Common myeloid progenitor, CD34-positive (primary cell): ENCODE results near the gene TMEM87B.
"Not testable (repeated sequence)": the region's sequence is repeated elsewhere in the genome, so short reads cannot be mapped to it uniquely, and the experiment has no call there.

Source experiments
- CTCF ChIA-PET: fragments of 350-600 bp; sonication (Branson Sonifier 250); formaldehyde crosslinking; loops from one replicate; lab custom pipeline; 2021; ENCODE audit warnings: antibody characterized with exemption; lab: Charles Lee
- POLR2A ChIA-PET: fragments of 350-600 bp; sonication (Branson Sonifier 250); formaldehyde crosslinking; loops from one replicate; lab custom pipeline; 2021; ENCODE audit warnings: antibody characterized with exemption; lab: Charles Lee
- DNase-seq, 3 donors: peaks; one replicate each; pipeline versions ENCODE4 v3.0.0 to v3.0.0-alpha.2; 2013
- H3K27ac ChIP-seq, 2 experiments: 1 replicate in 1 of 2; 2 replicates in 1 of 2; pipeline ENCODE4 v1.7.0; 2013; ENCODE audit warnings: inconsistent platforms in 2 of 2, low read length in 2 of 2, mild to moderate bottlenecking in 2 of 2, low read depth in 1 of 2, moderate library complexity in 1 of 2; ENCODE audit not compliant: severe bottlenecking in 2 of 2, insufficient read depth in 1 of 2, poor library complexity in 1 of 2
- H3K27me3 ChIP-seq, 5 experiments: replicated peaks in 2 of 5; 1 replicate in 3 of 5; 2 replicates in 2 of 5; pipeline versions ENCODE4 v1.6.1 to v1.7.0; 2013; ENCODE audit warnings: low read length in 4 of 5, mild to moderate bottlenecking in 2 of 5, moderate library complexity in 2 of 5, inconsistent platforms in 1 of 5; ENCODE audit not compliant: insufficient read depth in 5 of 5, control insufficient read depth in 4 of 5
- H3K36me3 ChIP-seq, 4 experiments: 1 replicate in 2 of 4; 2 replicates in 2 of 4; pipeline versions ENCODE4 v1.6.1 to v1.7.0; 2013; ENCODE audit warnings: low read length in 3 of 4, control low read depth in 1 of 4, mild to moderate bottlenecking in 1 of 4; ENCODE audit not compliant: control insufficient read depth in 4 of 4, insufficient read depth in 4 of 4
- H3K4me1 ChIP-seq, 4 experiments: 1 replicate in 3 of 4; 2 replicates in 1 of 4; pipeline versions ENCODE4 v1.6.1 to v1.7.1; 2013; ENCODE audit warnings: low read length in 3 of 4, mild to moderate bottlenecking in 3 of 4, control low read depth in 1 of 4, inconsistent platforms in 1 of 4, moderate library complexity in 1 of 4; ENCODE audit not compliant: control insufficient read depth in 4 of 4, insufficient read depth in 4 of 4; ENCODE audit errors: control extremely low read depth in 1 of 4
- H3K4me3 ChIP-seq, 7 experiments: 1 replicate in 4 of 7; 2 replicates in 3 of 7; pipeline versions ENCODE4 v1.5.1 to v1.7.0; 2013; ENCODE audit warnings: mild to moderate bottlenecking in 7 of 7, low read length in 6 of 7, moderate library complexity in 6 of 7, inconsistent platforms in 2 of 7, low read depth in 2 of 7, control low read depth in 1 of 7; ENCODE audit not compliant: insufficient read depth in 4 of 7, control insufficient read depth in 1 of 7; ENCODE audit errors: extremely low read depth in 1 of 7
- H3K9me3 ChIP-seq, 5 experiments: 1 replicate in 4 of 5; 2 replicates in 1 of 5; pipeline versions ENCODE4 v1.6.1 to v1.7.1; 2013; ENCODE audit warnings: low read length in 4 of 5, mild to moderate bottlenecking in 2 of 5, inconsistent platforms in 1 of 5, low read depth in 1 of 5, moderate library complexity in 1 of 5; ENCODE audit not compliant: control insufficient read depth in 4 of 5, insufficient read depth in 2 of 5; ENCODE audit errors: control extremely low read depth in 1 of 5
- WGBS: methylation state at CpG from one replicate; pipeline ENCODE4 v1.1.5; 2013; ENCODE audit not compliant: insufficient coverage; 5-methylcytosine and 5-hydroxymethylcytosine counted together

TMEM87B gene

DNA sequence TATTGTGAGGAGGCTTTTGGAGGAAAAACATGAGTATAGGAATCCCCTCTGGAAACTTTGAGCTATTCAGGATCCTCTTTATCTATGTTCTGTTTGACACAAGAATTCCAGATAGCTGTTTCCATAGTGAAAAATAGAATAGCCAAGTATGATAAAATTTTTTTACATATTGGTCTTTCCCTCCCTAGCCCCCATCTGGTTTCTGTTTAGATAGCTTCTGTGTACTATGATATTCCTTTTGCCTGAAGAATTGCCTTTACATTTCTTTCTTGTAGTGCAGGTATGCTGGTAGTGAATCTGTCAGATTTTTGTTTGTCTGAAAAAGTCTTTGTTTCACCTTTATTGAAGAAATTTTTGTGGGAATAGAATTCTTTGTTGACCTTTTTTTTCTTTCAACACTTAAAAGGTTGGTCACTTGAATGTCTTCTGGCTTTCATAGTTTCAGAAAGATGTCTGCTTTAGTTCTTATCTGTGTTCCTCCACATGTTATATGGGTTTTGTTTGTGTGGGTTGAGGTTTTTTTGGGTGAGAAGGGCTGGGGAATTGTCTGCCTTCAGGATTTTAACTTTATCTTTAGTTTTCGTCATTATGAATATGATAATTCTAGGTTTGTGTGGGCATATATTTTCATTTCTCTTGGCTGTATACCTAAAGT, 53.2 kb downstream of the TMEM87B start:
- Histone ChIP-seq H3K4me3 (peak overlapping the region in 1 of 7 experiments; percentile 5), H3K27me3 (no peaks in the 10 kb centered on the region), H3K9me3 (peaks cover 0 to 18% (median 3%) of the 10 kb centered on the region in 5 experiments), H3K27ac (peak overlapping the region; percentile 10 to 77), H3K36me3 (peaks cover 20 to 55% (median 45%) of the 10 kb centered on the region in 4 experiments), H3K4me1 (peaks cover 0 to 2% (median 0%) of the 10 kb centered on the region in 4 experiments)
- POLR2A ChIA-PET: interaction anchor here (0.7 kb wide), 1 partner anchor 17 kb away, joined by 7 read pairs; no protein-coding TSS in a partner anchor
- no CpG with 5 or more reads among the region's 1 CpG for WGBS
- peak; percentile 59 to 86 (median 77) for DNase-seq
- CTCF ChIA-PET: interaction anchor here (1.1 to 1.5 kb wide), 4 partner anchors 9 to 73 kb away, joined by 3 to 4 read pairs (median 4); no protein-coding TSS in a partner anchor

DNA sequence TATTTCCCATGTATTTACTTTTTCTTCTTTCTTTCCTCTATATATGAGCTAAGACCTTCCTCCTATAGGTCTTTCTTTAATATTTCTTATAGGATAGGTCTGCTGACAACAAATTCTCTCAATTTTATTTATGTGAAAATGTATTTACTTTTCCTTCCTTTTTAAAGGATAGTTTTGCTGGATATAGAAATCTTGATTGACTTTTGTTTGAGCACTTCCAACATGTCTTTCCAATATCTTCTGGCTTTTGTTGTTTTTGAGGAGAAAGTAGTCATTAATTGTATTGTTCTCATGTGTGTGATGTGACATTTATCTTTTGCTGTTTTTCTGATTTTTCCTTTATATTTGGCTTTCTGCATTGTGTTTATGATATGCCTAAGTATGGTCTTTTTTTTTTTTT, 54.2 kb downstream of the TMEM87B start:
- H3K4me1 ChIP-seq: peaks cover 0 to 2% (median 0%) of the 10 kb centered on the region in 4 experiments
- no peaks in the 10 kb centered on the region for H3K27me3 ChIP-seq
- H3K4me3 ChIP-seq: no peak overlapping the region
- no peak for DNase-seq
- no peak overlapping the region for H3K27ac ChIP-seq
- POLR2A ChIA-PET: no interaction called here
- peaks cover 19 to 56% (median 42%) of the 10 kb centered on the region in 4 experiments for H3K36me3 ChIP-seq
- CTCF ChIA-PET: interaction anchor here (1.1 to 2.9 kb wide), 4 partner anchors 12 to 72 kb away, joined by 3 to 10 read pairs (median 4); no protein-coding TSS in a partner anchor
- peaks cover 0 to 18% (median 3%) of the 10 kb centered on the region in 5 experiments for H3K9me3 ChIP-seq

DNA sequence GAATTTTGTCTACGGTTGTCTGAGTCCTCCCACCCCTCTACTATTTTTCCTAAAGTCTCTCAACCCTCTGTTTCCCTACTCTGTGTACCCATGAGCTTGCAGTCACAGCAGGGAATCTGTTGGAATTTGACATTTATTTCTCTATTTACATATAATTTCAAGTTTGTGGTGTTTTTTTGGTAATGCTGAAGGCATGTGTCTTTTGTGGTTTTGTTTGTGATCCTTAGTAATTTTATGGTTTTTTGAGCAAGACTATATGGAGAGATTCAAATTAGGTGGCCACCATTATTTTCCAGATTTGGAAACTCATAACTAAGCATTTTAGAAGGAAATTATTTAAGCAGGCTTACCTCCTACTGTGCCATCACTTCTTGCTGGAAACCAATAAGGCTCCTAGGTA, 55.9 kb downstream of the TMEM87B start:
- DNase-seq: no peak
- H3K27ac ChIP-seq: no peak overlapping the region
- POLR2A ChIA-PET: no interaction called here
- no peak overlapping the region for H3K4me3 ChIP-seq
- CTCF ChIA-PET: interaction anchor here (2.9 kb wide), 1 partner anchor 10 kb away, joined by 10 read pairs; no protein-coding TSS in a partner anchor
- H3K27me3 ChIP-seq: no peaks in the 10 kb centered on the region
- WGBS: no CpG with 5 or more reads among the region's 1 CpG
- H3K36me3 ChIP-seq: peaks cover 15 to 57% (median 36%) of the 10 kb centered on the region in 4 experiments
- H3K9me3 ChIP-seq: peaks cover 0 to 18% (median 3%) of the 10 kb centered on the region in 5 experiments
- peaks cover 0 to 2% (median 0%) of the 10 kb centered on the region in 4 experiments for H3K4me1 ChIP-seq

DNA sequence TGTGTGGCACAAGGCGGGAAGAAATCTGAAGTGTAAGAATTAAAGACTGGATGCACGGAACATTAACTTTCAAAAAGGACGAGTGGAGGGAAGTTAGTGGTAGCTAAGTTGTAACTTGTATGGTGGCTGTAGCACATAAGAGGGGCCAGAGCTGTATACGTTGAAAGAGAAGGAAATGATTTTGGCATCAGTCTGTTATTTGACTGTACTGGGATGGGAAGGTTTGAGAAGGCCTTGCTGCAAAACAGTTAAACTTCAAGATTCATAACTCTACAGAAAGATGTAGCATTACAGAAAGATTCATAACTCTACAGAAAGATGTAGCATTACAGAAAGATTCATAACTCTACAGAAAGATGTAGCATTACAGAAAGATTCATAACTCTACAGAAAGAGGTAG, 58.3 kb downstream of the TMEM87B start:
- not testable (repeated sequence) for H3K4me3 ChIP-seq
- POLR2A ChIA-PET: interaction anchor here (0.6 kb wide), 1 partner anchor 56 kb away, joined by 4 read pairs; no protein-coding TSS in a partner anchor

DNA sequence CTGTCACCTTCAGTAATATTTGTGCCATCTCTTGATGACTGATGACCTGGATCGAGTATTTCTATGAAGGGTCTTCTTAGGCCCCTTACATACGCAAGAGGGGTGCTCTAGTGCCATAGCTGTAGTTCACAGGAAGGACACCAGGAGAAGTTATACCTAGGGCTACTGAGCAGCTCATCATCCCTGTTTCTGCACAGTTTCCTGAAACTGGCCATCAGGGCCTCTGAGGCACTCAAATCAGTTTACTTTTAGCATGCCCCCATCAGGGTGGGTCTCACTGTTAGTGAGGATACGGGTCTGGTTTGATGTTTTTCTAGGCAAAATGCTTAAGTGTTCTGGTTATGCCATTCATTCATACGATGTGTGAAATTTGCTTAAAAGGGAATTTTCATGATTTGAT, 63.1 kb downstream of the TMEM87B start:
- no peak overlapping the region for H3K4me3 ChIP-seq
- H3K27ac ChIP-seq: no peak overlapping the region
- CTCF ChIA-PET: interaction anchor here (0.7 to 1.0 kb wide), 2 partner anchors 10 to 85 kb away, joined by 3 to 4 read pairs; no protein-coding TSS in a partner anchor
- peak in 1 of 3 donors; percentile 15 for DNase-seq
- H3K4me1 ChIP-seq: no peaks in the 10 kb centered on the region
- peaks cover 5 to 26% (median 9%) of the 10 kb centered on the region in 4 experiments for H3K36me3 ChIP-seq
- POLR2A ChIA-PET: no interaction called here
- H3K9me3 ChIP-seq: peaks cover 0 to 5% (median 0%) of the 10 kb centered on the region in 5 experiments
- no peaks in the 10 kb centered on the region for H3K27me3 ChIP-seq
- 97% methylated on average over 3 of the region's 4 CpGs for WGBS

More for the DNA sequence above, 58.3 kb downstream of the TMEM87B start:
- not testable (repeated sequence) for H3K27ac ChIP-seq, DNase-seq, H3K4me1 ChIP-seq, H3K27me3 ChIP-seq
- WGBS: 98% methylated on average over 4 of the region's 4 CpGs
- peaks cover 0 to 18% (median 3%) of the 10 kb centered on the region in 5 experiments for H3K9me3 ChIP-seq
- H3K36me3 ChIP-seq: peaks cover 15 to 57% (median 32%) of the 10 kb centered on the region in 4 experiments
- CTCF ChIA-PET: interaction anchor here (1.1 kb wide), 1 partner anchor 8 kb away, joined by 3 read pairs; no protein-coding TSS in a partner anchor

DNA sequence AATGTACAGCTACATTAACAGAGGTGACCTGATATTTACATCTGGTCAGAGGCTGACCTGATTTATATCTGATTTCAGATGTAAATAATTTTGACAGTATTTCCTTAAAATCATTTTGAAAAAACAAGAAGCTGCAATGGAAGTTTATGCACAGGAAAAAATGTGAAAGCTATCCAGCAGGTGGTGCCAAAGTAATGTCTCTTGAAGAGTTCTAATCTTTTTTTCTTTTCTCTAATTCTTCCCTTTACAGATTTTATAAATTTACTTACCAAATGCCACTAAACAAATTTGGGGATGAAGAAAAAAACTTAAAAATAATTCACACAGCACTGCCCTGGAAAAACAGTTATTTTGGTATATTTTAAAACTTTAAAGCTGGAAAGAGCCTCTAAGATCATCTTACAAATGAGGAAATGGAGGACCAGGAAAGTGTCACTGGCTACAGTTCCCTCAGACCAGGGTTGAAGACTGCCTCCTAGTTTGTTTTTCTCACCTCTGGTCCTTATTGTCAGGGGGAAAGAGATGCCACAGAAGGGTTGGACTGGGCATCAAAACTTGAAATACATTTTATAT, 66.7 kb downstream of the TMEM87B start:
- H3K27me3 ChIP-seq: no peaks in the 10 kb centered on the region
- DNase-seq: peak; percentile 70 to 86 (median 78)
- CTCF ChIA-PET: interaction anchor here (0.6 to 2.3 kb wide), 20 partner anchors 9 to 318 kb away, joined by 3 to 10 read pairs (median 4); partner anchors contain the start of gene FBLN7

More for the DNA sequence above, 66.7 kb downstream of the TMEM87B start:
- no peak overlapping the region for H3K27ac ChIP-seq
- POLR2A ChIA-PET: interaction anchor here (0.7 kb wide), 1 partner anchor 153 kb away, joined by 3 read pairs; no protein-coding TSS in a partner anchor
- no peaks in the 10 kb centered on the region for H3K4me1 ChIP-seq
- H3K4me3 ChIP-seq: no peak overlapping the region
- H3K36me3 ChIP-seq: peaks cover 5 to 14% (median 9%) of the 10 kb centered on the region in 4 experiments
- H3K9me3 ChIP-seq: peaks cover 0 to 12% (median 0%) of the 10 kb centered on the region in 5 experiments
